H1 (cell line): ENCODE results near the gene TMEM117. TPM values are rescaled to one million over a fixed set of nuclear protein-coding genes. Genes with fewer than 3 reads are reported as not detected.

Source experiments
- CBX8 ChIP-seq: fragments of 300-800, 300-1000 bp; sonication (generic); IDR thresholded peaks from 2 replicates; pipeline ENCODE4 v1.7.1; 2016; ENCODE audit warnings: low read depth, low read length, borderline replicate concordance
- CTBP2 ChIP-seq: IDR thresholded peaks from 2 replicates; pipeline ENCODE4 v1.7.0; 2011; ENCODE audit warnings: borderline replicate concordance, mild to moderate bottlenecking, moderate library complexity, mixed read lengths, low read length; ENCODE audit not compliant: insufficient read depth, insufficient read length
- KDM1A ChIP-seq: fragments of 200-600, 300-600 bp; sonication (generic); IDR thresholded peaks from 2 replicates; pipeline ENCODE4 v1.7.1; 2016; ENCODE audit warnings: mild to moderate bottlenecking, low read length, borderline replicate concordance
- SIX5 ChIP-seq: IDR thresholded peaks from 2 replicates; pipeline ENCODE4 v1.6.1; 2011; ENCODE audit warnings: mild to moderate bottlenecking, low read depth, low read length
- SRF ChIP-seq: IDR thresholded peaks from 2 replicates; pipeline ENCODE4 v1.6.1; 2011; ENCODE audit warnings: mild to moderate bottlenecking, low read depth, low read length, moderate library complexity
- TAF1 ChIP-seq: IDR thresholded peaks from 2 replicates; pipeline ENCODE4 v1.6.1; 2011; ENCODE audit warnings: mild to moderate bottlenecking, low read depth, low read length
- TAF7 ChIP-seq: optimal IDR thresholded peaks from 2 replicates; pipeline ENCODE3; 2011; ENCODE audit warnings: low read depth, mild to moderate bottlenecking, inconsistent platforms, low read length, moderate library complexity, borderline replicate concordance
- TEAD4 ChIP-seq: IDR thresholded peaks from 2 replicates; pipeline ENCODE4 v1.6.1; 2012; ENCODE audit warnings: low read depth, low read length, inconsistent platforms, mixed read lengths
- polyA plus RNA-seq, 7 experiments: library from polyadenylated mRNA; depleted of rRNA in 3 of 7; stranded (reverse) in 5 of 7; unstranded in 2 of 7; fragments of >200 nt in 5 of 7; fragments of 200-250 nt in 2 of 7; gene quantifications; 1 replicate in 5 of 7; 2 replicates in 1 of 7; 4 replicates in 1 of 7; pipeline versions ENCODE4 v1.2.1 to v1.2.3, GENCODE V29; 2011 to 2013; ENCODE audit warnings: missing spikeins in 2 of 7, mixed read lengths in 2 of 7
- total RNA-seq: library from RNA; stranded (reverse); fragmentation: NEBNext Ultra II Directional; extraction: Animal tissue kit (Norgen Biotek cat#: 25700); gene quantifications from 2 replicates; pipeline ENCODE4 v1.2.1, GENCODE V29; 2021

The TMEM117 gene
- total and polyA plus RNA-seq, 2 of the 8 experiments (the other 6 are each of a cell fraction or from before 2014, with no cell fraction given): 0.80 to 1.4 TPM

DNA sequence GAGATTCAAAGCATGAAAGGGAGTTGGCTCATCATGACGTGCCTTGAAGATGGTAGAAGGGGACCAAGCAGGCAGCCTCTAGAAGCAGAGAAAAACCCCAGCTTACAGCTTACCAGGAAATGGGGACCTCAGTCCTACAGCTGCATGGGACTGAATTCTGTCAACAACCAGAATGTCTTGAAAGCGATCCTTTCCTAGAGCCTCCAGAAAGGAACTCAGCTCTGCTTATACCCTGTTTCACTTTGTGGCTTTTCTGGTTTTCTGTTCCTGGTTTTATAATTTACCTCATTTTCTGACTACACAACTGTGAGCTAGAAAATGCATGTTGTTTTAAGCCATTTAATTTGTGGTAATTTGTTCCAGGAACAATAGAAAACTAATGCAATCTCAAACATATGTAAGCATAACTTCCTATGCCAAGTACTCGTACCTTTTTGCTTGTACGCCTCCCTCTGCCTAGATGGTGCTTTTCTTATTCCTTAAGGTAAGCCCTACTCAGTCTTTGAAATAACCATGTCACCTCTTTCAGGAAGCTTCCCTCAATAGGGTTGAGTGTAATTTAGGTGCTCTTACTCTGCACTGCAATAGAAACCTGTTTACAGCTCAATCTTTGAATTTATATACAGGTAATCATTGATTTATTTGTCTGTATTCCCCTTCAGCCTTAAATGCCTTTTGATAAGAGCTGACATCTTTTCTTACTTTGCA is 348.8 kb downstream of the TMEM117 start (continued):
- TF ChIP-seq CTBP2 (no peak), TAF7 (no peak), SIX5 (no peak), TEAD4 (no peak), SRF (no peak), TAF1 (no peak), CBX8 (no peak), KDM1A (no peak)
